Panc1 (cell line): ENCODE data around the gene AGXT2. TPM values are rescaled to one million over a fixed set of nuclear protein-coding genes. Genes with fewer than 3 reads are reported as not detected.

Source experiments
- ATAC-seq: fragments of 200-7000 bp; cut with Tn5 transposase; 2 replicates; pipeline ENCODE4 v1.9.1; 2020; ENCODE audit warnings: mild to moderate bottlenecking, moderate library complexity
- BruUV-seq: library from RNA; stranded (reverse); fragments of 400-500 nt; replicated peaks from 2 replicates; lab custom pipeline; 2021; lab: Mats Ljungman, UMichigan
- CTCF ChIA-PET: fragments of 300-600 bp; sonication (Branson Sonifier 250); formaldehyde crosslinking; loops from one replicate; lab custom pipeline; 2022; ENCODE audit warnings: antibody characterized with exemption; lab: Charles Lee
- POLR2A ChIA-PET: fragments of 300-600 bp; sonication (Branson Sonifier 250); formaldehyde crosslinking; loops from one replicate; lab custom pipeline; 2022; ENCODE audit warnings: antibody characterized with exemption; lab: Charles Lee
- DNase-seq: peaks from one replicate; pipeline ENCODE4 v3.0.0-alpha.2; 2010; ENCODE audit warnings: low read depth, low spot score
- H3K27ac ChIP-seq: 2 replicates; pipeline ENCODE4 v1.5.1; 2011; ENCODE audit warnings: mild to moderate bottlenecking, low read length, inconsistent platforms
- H3K27me3 ChIP-seq: fragments of 200-500 bp; sonication (Bioruptor generic); 2 replicates; pipeline ENCODE4 v1.6.0; 2014; ENCODE audit warnings: low read length, inconsistent platforms; ENCODE audit not compliant: control insufficient read depth, insufficient read depth
- H3K36me3 ChIP-seq: fragments of 200-500 bp; sonication (Bioruptor generic); 2 replicates; pipeline ENCODE4 v1.5.1; 2014; ENCODE audit warnings: inconsistent platforms, mild to moderate bottlenecking, low read length, moderate library complexity; ENCODE audit not compliant: control insufficient read depth, insufficient read depth
- H3K4me1 ChIP-seq: 2 replicates; pipeline ENCODE4 v1.5.1; 2011; ENCODE audit warnings: inconsistent platforms, mild to moderate bottlenecking, low read length, moderate library complexity; ENCODE audit not compliant: control insufficient read depth, insufficient read depth
- H3K4me3 ChIP-seq, 2 experiments: 2 replicates each; pipeline ENCODE4 v1.5.1; 2011 to 2012; ENCODE audit warnings: low read depth in 2 of 2, low read length in 2 of 2, mild to moderate bottlenecking in 2 of 2, inconsistent platforms in 1 of 2, moderate library complexity in 1 of 2
- H3K9me3 ChIP-seq: fragments of 200-500 bp; sonication (Bioruptor generic); 2 replicates; pipeline ENCODE4 v1.5.1; 2014; ENCODE audit warnings: low read depth, mild to moderate bottlenecking, inconsistent platforms, low read length, moderate library complexity; ENCODE audit not compliant: control insufficient read depth, insufficient read depth
- POLR2AphosphoS5 ChIP-seq: IDR thresholded peaks from 2 replicates; pipeline ENCODE4 v1.6.1; 2012; ENCODE audit warnings: mild to moderate bottlenecking, low read depth, low read length, moderate library complexity
- SIN3A ChIP-seq: IDR thresholded peaks from 2 replicates; pipeline ENCODE4 v1.6.1; 2012; ENCODE audit warnings: low read depth, mild to moderate bottlenecking, low read length, moderate library complexity, borderline replicate concordance; ENCODE audit not compliant: insufficient read depth
- TCF7L2 ChIP-seq: IDR thresholded peaks from 2 replicates; pipeline ENCODE4 v1.6.1; 2011; ENCODE audit warnings: mild to moderate bottlenecking, low read depth, low read length, inconsistent platforms
- in situ Hi-C: cut with HindIII; loops from 2 replicates; pipeline ENCODE4 v1.10.0; 2016; ENCODE audit warnings: low sequenced_read_pairs, low pct_unique_long_range_greater_than_20kb
- intact Hi-C: fragments of 100-400 bp; cut with micrococcal nuclease; formaldehyde crosslinking; loops from one replicate; pipeline ENCODE4 v1.10.0; 2022; ENCODE audit not compliant: unreplicated experiment
- total RNA-seq: library from RNA; stranded (reverse); gene quantifications from one replicate; pipeline ENCODE4 v1.2.1, GENCODE V29; 2021; ENCODE audit not compliant: unreplicated experiment
- TF ChIP-seq, protein P1 (sequence below): fragments of 450-650 bp; IDR thresholded peaks from 2 replicates; pipeline ENCODE4 v1.5.1; 2017; ENCODE audit warnings: mild to moderate bottlenecking
- TF ChIP-seq, protein P2 (sequence below), 2 experiments: IDR thresholded peaks; 2 replicates each; pipeline ENCODE4 v1.6.1; 2011 to 2012; ENCODE audit warnings: low read depth in 2 of 2, control low read depth in 1 of 2, low read length in 1 of 2, mild to moderate bottlenecking in 1 of 2, moderate library complexity in 1 of 2; ENCODE audit not compliant: insufficient read depth in 1 of 2

AGXT2 gene
- total RNA-seq, 1 experiment from 2014 or later, result not detected

GRCh38 chr5:34957857-34958690 lies 89.7 kb downstream of the AGXT2 start:
- no TSS peak for BruUV-seq
- no peak overlapping the region for H3K27ac ChIP-seq
- H3K36me3 ChIP-seq, result peaks cover 15% of the 10 kb centered on the region; the same call in 1 of the 2 replicates
- DNase-seq (peak; percentile 15), ATAC-seq (peak; percentile 81)
- H3K27me3 ChIP-seq, result no peaks in the 10 kb centered on the region
- in situ Hi-C loops, result no loop called here
- no peaks in the 10 kb centered on the region for H3K4me1 ChIP-seq
- intact Hi-C loops, result loop anchor here (5.0 kb wide), 1 partner anchor 44 kb away; no protein-coding TSS in a partner anchor
- H3K4me3 ChIP-seq, result no peak overlapping the region
- TF ChIP-seq, protein P1, sequence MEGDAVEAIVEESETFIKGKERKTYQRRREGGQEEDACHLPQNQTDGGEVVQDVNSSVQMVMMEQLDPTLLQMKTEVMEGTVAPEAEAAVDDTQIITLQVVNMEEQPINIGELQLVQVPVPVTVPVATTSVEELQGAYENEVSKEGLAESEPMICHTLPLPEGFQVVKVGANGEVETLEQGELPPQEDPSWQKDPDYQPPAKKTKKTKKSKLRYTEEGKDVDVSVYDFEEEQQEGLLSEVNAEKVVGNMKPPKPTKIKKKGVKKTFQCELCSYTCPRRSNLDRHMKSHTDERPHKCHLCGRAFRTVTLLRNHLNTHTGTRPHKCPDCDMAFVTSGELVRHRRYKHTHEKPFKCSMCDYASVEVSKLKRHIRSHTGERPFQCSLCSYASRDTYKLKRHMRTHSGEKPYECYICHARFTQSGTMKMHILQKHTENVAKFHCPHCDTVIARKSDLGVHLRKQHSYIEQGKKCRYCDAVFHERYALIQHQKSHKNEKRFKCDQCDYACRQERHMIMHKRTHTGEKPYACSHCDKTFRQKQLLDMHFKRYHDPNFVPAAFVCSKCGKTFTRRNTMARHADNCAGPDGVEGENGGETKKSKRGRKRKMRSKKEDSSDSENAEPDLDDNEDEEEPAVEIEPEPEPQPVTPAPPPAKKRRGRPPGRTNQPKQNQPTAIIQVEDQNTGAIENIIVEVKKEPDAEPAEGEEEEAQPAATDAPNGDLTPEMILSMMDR, result peak; percentile 75
- TF ChIP-seq SIN3A, result no peak
- TF ChIP-seq POLR2AphosphoS5, result no peak
- TF ChIP-seq, protein P2, sequence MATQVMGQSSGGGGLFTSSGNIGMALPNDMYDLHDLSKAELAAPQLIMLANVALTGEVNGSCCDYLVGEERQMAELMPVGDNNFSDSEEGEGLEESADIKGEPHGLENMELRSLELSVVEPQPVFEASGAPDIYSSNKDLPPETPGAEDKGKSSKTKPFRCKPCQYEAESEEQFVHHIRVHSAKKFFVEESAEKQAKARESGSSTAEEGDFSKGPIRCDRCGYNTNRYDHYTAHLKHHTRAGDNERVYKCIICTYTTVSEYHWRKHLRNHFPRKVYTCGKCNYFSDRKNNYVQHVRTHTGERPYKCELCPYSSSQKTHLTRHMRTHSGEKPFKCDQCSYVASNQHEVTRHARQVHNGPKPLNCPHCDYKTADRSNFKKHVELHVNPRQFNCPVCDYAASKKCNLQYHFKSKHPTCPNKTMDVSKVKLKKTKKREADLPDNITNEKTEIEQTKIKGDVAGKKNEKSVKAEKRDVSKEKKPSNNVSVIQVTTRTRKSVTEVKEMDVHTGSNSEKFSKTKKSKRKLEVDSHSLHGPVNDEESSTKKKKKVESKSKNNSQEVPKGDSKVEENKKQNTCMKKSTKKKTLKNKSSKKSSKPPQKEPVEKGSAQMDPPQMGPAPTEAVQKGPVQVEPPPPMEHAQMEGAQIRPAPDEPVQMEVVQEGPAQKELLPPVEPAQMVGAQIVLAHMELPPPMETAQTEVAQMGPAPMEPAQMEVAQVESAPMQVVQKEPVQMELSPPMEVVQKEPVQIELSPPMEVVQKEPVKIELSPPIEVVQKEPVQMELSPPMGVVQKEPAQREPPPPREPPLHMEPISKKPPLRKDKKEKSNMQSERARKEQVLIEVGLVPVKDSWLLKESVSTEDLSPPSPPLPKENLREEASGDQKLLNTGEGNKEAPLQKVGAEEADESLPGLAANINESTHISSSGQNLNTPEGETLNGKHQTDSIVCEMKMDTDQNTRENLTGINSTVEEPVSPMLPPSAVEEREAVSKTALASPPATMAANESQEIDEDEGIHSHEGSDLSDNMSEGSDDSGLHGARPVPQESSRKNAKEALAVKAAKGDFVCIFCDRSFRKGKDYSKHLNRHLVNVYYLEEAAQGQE (IDR thresholded peaks at IDR 0.05; ENCODE audit: insufficient read depth in 1 of 2, low read depth in 2 of 2, low read length in 1 of 2), result no peak
- TF ChIP-seq TCF7L2, result no peak
- CTCF ChIA-PET, result no interaction called here
- POLR2A ChIA-PET, result no interaction called here
- H3K9me3 ChIP-seq, result no peaks in the 10 kb centered on the region

- Histone ChIP-seq H3K27ac (no peak overlapping the region), H3K9me3 (no peaks in the 10 kb centered on the region), H3K4me1 (no peaks in the 10 kb centered on the region), H3K27me3 (no peaks in the 10 kb centered on the region), H3K36me3 (peaks cover 15% of the 10 kb centered on the region; the same call in 1 of the 2 replicates), H3K4me3 (no peak overlapping the region)
- BruUV-seq, result no TSS peak
- intact Hi-C loops (loop anchor here (5.0 kb wide), 1 partner anchor 45 kb away; no protein-coding TSS in a partner anchor), in situ Hi-C loops (no loop called here)
- ATAC-seq (no peak), DNase-seq (no peak)
- ChIA-PET POLR2A (no interaction called here), CTCF (interaction anchor here (0.5 kb wide), 1 partner anchor 30 kb away, joined by 3 read pairs; no protein-coding TSS in a partner anchor)
- TF ChIP-seq TCF7L2 (no peak), POLR2AphosphoS5 (no peak), SIN3A (no peak)
- TF ChIP-seq, protein P1, result no peak
- TF ChIP-seq, protein P2 (IDR thresholded peaks at IDR 0.05; ENCODE audit: insufficient read depth in 1 of 2, low read depth in 2 of 2, low read length in 1 of 2), result no peak
These were observed 90.4 kb downstream of the AGXT2 start for GRCh38 chr5:34957321-34957720.
